Activated T-cell treated with anti-CD3 and anti-CD28 coated beads, Interleukin-2, amount 50 U/mL, for 4 hours (primary cell): ENCODE data around the gene POFUT2. TPM values are rescaled to one million over a fixed set of nuclear protein-coding genes. Genes with fewer than 3 reads are reported as not detected.
A peak's percentile ranks its signal among the peaks of the same experiment; 100 is the strongest.

ENCODE experiments used
- ATAC-seq, 2 donors: fragments of 200-7000 bp; cut with Tn5 transposase; one replicate each; pipeline ENCODE4 v1.10.0; 2021
- DNase-seq: peaks from one replicate; pipeline ENCODE4 v3.0.0-alpha.2; 2020
- H3K27me3 Mint-ChIP-seq: one replicate; pipeline ENCODE4 v1.8.0; 2021; ENCODE audit warnings: low read depth, mixed read lengths
- H3K36me3 Mint-ChIP-seq: one replicate; pipeline ENCODE4 v1.8.0; 2022; ENCODE audit warnings: mixed read lengths; ENCODE audit not compliant: insufficient read depth
- H3K4me1 Mint-ChIP-seq: one replicate; pipeline ENCODE4 v1.8.0; 2021; ENCODE audit warnings: low read depth, mixed read lengths
- H3K4me3 Mint-ChIP-seq: one replicate; pipeline ENCODE4 v1.8.0; 2021; ENCODE audit warnings: mild to moderate bottlenecking, moderate library complexity, mixed read lengths
- H3K9me3 Mint-ChIP-seq: one replicate; pipeline ENCODE4 v1.8.0; 2021; ENCODE audit warnings: mixed read lengths
- total RNA-seq, 3 donors: library from RNA; stranded (reverse); gene quantifications; one replicate each; pipeline ENCODE4 v1.2.1, GENCODE V29; 2021

The POFUT2 gene
- total RNA-seq, 3 donors from 2014 or later = 14.4 to 17.1 (median 15.1) TPM

DNA sequence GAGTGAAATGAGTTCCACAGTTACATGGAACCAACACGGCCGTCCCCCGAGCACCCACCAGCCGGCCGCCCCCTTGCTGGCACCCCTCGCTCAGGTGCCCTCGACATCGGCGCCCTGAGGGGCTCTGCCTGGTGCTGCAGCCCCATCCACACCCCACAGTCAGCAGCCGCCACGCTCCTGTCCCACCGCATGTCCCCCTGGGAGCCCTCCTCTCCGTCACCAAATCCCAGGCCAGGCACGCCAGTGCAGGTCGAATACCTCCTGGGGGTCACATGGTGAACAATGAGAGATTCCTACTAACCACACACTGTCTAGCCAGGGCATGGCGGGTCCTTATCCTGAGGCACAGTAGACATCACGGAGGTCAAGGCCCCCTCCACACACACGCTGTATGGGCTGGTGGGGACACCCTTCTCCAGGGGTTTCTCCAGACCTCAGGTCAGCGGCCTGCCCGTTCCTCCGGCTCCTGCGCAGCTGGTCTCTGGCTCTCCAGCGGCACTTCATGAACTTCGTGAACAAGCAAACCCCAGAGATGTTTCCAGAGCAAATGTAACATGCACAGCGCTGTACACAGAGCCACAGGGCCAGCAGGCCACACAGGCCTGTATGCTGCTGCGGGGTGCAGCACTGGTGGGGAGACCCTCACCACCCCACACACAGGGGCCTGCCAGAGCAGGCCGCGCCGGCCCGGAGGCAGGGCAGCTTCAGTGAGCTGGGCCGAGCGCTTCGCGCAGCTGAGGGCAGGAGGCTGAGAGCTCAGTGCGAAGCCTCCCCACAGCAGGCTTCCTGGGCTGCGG is 21.8 kb downstream of the POFUT2 start:
- H3K9me3 Mint-ChIP-seq = peaks cover 3% of the 10 kb centered on the region
- no peak for ATAC-seq

DNA sequence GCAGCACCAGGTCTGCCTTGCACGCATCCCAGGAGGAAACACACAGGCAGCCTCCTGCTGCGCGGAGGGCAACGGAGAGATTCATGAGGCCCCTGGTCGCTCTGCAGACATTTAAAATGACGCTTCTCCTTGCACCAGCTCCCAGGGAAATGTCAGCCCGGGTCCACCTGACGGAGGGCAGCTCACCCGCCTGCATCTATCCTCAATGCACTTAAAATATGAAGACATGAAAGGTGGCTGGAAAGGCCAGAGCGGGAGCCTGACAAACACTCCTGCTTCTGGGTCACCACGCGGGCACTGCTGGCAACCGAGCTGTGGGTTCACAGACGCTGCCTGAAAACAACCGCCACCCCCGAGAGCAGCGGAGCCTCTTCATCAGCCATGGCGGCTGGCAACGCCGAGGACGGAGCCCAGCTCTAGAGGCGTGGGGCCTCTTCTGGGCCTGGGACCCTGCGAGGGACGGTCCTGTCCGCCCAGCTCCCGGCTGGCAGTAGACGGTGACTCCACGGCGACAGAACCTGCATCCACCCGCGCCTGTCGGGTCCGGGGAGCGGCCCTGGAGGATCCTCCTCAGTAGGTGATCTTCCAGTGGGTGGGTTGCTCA is 22.7 kb downstream of the POFUT2 start:
- H3K27me3 Mint-ChIP-seq = no peaks in the 10 kb centered on the region
- H3K4me1 Mint-ChIP-seq = peaks cover 18% of the 10 kb centered on the region
- no peak for ATAC-seq
- peaks cover 18% of the 10 kb centered on the region for H3K36me3 Mint-ChIP-seq
- no peaks in the 10 kb centered on the region for H3K9me3 Mint-ChIP-seq
- H3K4me3 Mint-ChIP-seq = no peak overlapping the region
- DNase-seq = peak; percentile 3

More for the DNA sequence above, 21.8 kb downstream of the POFUT2 start:
- H3K4me1 Mint-ChIP-seq = peaks cover 18% of the 10 kb centered on the region
- peaks cover 18% of the 10 kb centered on the region for H3K36me3 Mint-ChIP-seq
- H3K27me3 Mint-ChIP-seq = no peaks in the 10 kb centered on the region
- no peak overlapping the region for H3K4me3 Mint-ChIP-seq
- no peak for DNase-seq

DNA sequence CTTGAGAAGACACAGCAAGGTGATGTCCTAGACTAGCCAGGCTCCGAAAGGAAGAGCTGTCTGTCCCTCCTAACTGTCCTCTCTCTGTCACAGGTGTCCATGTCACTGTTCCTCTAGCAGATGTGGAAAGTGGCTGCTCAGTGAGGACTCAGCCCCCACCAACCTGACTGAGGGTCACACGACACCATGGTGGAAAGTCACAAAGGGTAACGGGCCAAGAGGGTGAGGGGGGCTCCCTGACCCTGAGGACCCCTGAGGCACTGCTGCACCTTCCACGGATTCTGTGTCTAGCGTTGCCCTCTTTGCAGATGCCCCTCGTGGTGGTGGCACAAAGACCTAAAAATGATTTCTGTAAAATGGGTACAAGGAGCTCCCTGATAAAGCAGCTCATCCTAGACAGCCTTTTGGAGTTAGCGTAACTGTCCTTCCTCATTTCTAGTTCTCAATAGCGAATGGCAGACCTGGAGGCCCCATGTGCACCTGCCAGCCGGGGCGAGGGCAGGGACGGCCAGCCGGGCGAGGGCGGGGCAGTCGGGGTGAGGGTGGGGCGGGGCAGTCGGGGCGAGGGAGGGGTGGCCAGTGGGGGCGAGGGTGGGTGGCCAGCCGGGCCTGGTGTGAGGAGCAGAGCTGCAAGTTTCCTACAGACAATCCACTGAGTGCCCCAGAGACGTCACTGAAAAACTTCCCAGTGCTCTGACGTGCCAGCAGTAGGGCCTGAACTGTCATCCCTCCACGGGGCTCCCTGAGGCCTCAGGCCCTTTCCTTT is 23.4 kb downstream of the POFUT2 start:
- DNase-seq = peak; percentile 3
- no peak overlapping the region for H3K4me3 Mint-ChIP-seq
- H3K9me3 Mint-ChIP-seq = no peaks in the 10 kb centered on the region
- ATAC-seq = no peak
- peaks cover 18% of the 10 kb centered on the region for H3K4me1 Mint-ChIP-seq
- peaks cover 18% of the 10 kb centered on the region for H3K36me3 Mint-ChIP-seq
- H3K27me3 Mint-ChIP-seq = no peaks in the 10 kb centered on the region

DNA sequence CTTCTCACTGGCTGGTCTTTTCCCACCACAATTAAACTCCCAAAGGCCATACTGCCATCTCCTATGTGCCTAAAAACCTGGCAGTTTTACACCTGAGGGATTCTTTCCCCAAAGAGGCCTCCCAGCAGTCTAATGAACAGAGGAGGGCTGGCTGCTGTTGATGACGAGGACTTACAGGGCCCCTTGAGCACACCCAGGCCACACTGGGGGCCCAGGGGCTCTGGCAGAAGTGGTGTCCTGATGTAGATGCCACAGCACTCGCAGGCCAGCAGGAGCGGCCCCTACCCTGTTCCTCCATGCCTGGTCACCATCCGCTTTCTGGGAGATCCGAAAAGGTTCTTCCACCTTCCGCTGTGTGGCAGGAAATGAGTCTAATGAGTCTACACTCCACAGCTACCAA is 24.2 kb downstream of the POFUT2 start:
- no peaks in the 10 kb centered on the region for H3K27me3 Mint-ChIP-seq
- H3K36me3 Mint-ChIP-seq = peaks cover 18% of the 10 kb centered on the region
- DNase-seq (no peak), ATAC-seq (no peak)
- H3K4me3 Mint-ChIP-seq = no peak overlapping the region
- peaks cover 18% of the 10 kb centered on the region for H3K4me1 Mint-ChIP-seq
- no peaks in the 10 kb centered on the region for H3K9me3 Mint-ChIP-seq

DNA sequence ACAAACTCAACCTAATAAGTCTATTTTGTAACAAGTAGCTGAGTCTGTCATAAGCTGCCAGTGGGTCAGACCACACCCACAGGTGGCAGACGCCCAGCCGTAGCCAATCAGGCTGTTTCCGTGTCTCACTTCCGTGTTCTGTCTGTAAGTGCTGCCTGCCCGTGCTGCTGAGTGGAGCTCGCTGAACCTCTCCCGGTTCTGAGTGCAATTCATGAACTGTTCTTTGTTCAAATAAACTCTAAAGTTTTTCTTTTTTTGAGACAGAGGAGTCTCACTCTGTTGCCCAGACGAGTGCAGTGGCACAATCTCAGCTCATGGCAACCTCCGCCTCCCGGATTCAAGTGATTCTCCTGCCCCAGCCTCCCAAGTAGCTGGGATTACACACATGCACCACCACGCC is 25.1 kb downstream of the POFUT2 start:
- DNase-seq (no peak), ATAC-seq (no peak)
- H3K36me3 Mint-ChIP-seq = peaks cover 14% of the 10 kb centered on the region
- no peaks in the 10 kb centered on the region for H3K27me3 Mint-ChIP-seq
- H3K9me3 Mint-ChIP-seq = no peaks in the 10 kb centered on the region
- no peak overlapping the region for H3K4me3 Mint-ChIP-seq
- H3K4me1 Mint-ChIP-seq = peaks cover 18% of the 10 kb centered on the region

DNA sequence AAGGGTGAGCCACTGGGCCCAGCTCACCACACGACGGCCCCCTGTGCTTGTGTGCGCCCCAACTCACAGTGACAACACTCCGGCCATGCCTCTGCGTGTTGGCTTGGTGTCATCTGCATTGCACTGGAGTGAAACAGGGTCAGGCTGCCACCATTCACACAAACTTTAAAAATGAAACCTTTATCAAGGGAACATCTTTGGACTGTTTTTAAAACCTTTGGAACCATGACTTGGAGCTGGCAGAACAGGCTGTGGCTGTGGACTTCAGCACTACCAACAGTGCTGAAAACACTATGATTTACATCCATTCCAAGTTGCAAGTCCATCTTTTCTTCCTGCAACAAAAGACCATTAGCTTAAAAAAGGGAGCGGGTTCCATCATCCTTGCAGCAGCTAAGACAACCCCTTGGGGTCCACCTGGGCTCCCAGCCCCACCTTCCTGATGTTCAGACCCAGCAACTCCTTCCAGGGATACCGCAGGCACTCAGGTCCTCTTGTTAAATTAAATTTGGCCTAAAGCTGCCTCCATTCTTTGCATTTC is 25.6 kb downstream of the POFUT2 start:
- Mint-ChIP-seq H3K27me3 (no peaks in the 10 kb centered on the region), H3K36me3 (peaks cover 10% of the 10 kb centered on the region), H3K4me3 (no peak overlapping the region), H3K9me3 (no peaks in the 10 kb centered on the region), H3K4me1 (peaks cover 16% of the 10 kb centered on the region)
- DNase-seq (no peak), ATAC-seq (no peak)

DNA sequence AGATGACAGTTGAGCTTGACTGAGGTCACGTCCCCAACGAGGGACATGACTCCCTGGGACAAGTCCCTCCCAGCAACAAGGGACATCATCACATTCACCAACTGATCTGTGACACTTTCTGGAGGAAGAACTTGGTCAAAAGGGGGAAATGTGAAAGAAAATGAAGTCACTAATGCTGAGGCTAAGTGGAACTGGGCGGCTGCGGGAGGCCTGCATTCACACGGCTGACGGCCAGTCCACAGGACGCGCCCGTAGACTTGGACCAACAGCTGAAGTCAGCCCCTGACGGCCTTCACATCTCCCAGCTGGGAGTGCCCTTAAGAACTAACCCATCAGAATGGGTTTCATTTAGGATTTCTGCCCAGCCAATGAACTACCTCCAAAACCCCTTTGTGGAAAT is 26.6 kb downstream of the POFUT2 start:
- ATAC-seq = no peak
- peaks cover 8% of the 10 kb centered on the region for H3K36me3 Mint-ChIP-seq
- H3K9me3 Mint-ChIP-seq = no peaks in the 10 kb centered on the region
- peaks cover 6% of the 10 kb centered on the region for H3K4me1 Mint-ChIP-seq
- no peak for DNase-seq
- no peak overlapping the region for H3K4me3 Mint-ChIP-seq
- H3K27me3 Mint-ChIP-seq = peaks cover under 1% of the 10 kb centered on the region

DNA sequence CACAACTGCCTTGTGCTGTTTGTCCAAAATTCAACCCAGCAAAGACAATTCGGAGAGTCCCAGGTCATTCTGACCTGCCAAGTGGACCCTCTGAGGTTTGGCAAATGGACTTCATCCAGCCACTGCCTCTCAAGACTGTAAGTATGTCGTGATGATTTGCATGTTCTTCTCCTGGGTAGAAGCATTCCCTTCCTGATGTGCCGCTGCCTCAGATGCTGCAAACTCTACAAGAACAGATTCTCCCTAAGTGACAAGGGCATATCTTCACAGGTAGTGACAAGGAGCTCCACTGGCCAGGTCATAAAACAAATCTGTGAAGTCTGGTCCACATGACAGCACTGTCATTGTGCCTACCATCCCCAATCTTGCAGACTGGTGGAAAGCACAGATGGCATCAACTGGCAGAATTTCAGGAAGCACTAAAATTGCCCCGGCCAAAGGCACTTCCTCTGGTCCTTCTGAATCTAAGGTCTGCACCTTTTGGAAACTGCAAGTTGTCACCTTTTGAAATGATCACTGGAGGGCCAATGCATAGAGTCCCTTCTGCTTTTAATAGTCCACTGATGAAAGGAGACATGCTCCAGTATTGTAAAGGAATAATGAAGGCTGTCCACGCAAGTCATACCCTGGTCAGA is 27.4 kb downstream of the POFUT2 start:
- ATAC-seq (no peak), DNase-seq (no peak)
- no peaks in the 10 kb centered on the region for H3K9me3 Mint-ChIP-seq
- no peak overlapping the region for H3K4me3 Mint-ChIP-seq
- H3K4me1 Mint-ChIP-seq = peaks cover 3% of the 10 kb centered on the region
- H3K27me3 Mint-ChIP-seq = peaks cover 4% of the 10 kb centered on the region
- H3K36me3 Mint-ChIP-seq = peaks cover 5% of the 10 kb centered on the region

DNA sequence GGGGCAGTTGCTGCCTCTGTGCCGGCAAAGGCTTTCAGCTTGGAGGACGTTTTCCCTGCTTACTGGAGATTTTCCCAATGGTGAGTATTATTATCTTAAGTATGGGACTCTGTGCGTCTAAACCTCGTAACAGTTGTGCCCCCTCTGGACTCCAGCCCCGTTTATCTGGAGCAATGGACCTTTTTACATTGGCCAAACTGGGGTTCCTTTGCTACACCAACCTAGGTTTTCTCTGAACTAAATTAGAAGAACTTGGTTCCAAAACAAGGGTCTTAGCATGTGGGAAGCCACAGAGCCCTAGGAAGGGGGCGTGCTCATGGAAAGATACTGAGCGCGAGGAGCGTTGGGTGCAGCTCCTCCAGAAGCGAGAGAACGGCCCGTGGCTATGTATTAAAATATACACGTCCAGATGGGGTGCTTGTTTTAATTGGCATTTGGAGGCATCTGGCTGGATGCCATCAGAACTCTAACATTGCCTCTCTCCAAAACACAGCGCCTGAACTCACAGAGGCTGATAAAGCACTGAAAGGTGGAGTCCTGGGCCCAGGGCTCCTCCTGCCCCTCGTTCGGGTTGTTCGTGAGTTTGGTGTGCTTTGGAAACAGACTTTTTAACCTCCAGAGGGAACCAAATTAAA is 28.4 kb downstream of the POFUT2 start:
- Mint-ChIP-seq H3K36me3 (peaks cover 5% of the 10 kb centered on the region), H3K4me1 (peaks cover 3% of the 10 kb centered on the region), H3K4me3 (no peak overlapping the region), H3K27me3 (peaks cover 13% of the 10 kb centered on the region), H3K9me3 (no peaks in the 10 kb centered on the region)
- DNase-seq = no peak
- ATAC-seq = no peak

DNA sequence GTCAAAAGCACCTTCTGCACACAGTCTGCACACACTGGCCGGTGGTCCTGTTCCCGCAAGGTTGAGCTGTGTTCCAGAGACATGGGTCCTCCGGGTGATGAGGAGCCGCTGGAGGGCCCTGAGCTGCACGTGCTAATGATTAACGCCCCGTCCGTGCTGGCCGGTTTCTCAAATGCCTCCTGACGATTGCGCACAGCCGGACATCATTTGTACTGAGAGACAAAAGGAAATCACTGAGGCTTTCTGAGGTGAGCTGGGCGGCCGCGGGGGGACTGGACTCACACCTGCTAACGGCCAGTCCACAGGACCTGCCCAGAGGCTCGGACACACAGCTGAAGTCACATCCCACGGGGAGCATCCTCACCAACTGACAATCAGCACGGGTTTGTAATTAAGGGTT is 29.2 kb downstream of the POFUT2 start:
- DNase-seq (no peak), ATAC-seq (no peak)
- Mint-ChIP-seq H3K36me3 (no peaks in the 10 kb centered on the region), H3K27me3 (peaks cover 16% of the 10 kb centered on the region), H3K4me1 (peaks cover 3% of the 10 kb centered on the region), H3K4me3 (no peak overlapping the region), H3K9me3 (no peaks in the 10 kb centered on the region)

DNA sequence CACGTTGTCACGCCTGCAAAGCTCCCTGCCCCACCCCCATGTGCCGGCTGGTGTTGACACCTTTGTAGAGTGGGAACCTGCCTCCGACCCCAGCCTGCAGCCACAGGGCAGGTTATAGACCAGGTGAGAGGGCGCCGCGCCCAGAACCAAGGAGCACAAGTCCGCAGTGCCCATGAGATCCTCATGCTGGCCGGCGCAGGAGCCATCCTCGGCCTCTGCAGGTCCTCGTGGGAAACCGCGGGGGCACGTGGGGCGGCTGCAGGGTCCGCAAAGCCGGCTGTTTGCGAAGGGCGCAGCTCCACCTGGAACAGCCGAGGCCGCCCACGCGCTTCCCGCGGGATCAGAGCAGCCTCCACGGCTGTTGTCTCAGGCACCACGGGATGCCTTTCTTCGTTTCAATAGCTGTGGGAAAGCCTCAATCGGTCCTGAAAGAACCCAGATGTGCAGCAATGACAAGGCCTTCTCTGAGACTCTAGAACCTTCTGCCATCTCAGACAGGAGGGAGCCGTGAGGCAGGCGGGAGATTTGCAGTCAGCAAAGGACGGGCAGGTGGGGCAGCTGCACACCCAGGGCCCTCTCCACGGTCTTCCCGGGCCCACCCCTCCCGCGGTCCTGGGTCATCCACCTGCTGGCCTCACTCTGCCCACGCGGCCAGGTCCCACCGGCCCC is 29.9 kb downstream of the POFUT2 start:
- ATAC-seq = no peak
- Mint-ChIP-seq H3K27me3 (peaks cover 16% of the 10 kb centered on the region), H3K4me1 (peaks cover 3% of the 10 kb centered on the region), H3K36me3 (no peaks in the 10 kb centered on the region), H3K9me3 (no peaks in the 10 kb centered on the region), H3K4me3 (no peak overlapping the region)
- no peak for DNase-seq

DNA sequence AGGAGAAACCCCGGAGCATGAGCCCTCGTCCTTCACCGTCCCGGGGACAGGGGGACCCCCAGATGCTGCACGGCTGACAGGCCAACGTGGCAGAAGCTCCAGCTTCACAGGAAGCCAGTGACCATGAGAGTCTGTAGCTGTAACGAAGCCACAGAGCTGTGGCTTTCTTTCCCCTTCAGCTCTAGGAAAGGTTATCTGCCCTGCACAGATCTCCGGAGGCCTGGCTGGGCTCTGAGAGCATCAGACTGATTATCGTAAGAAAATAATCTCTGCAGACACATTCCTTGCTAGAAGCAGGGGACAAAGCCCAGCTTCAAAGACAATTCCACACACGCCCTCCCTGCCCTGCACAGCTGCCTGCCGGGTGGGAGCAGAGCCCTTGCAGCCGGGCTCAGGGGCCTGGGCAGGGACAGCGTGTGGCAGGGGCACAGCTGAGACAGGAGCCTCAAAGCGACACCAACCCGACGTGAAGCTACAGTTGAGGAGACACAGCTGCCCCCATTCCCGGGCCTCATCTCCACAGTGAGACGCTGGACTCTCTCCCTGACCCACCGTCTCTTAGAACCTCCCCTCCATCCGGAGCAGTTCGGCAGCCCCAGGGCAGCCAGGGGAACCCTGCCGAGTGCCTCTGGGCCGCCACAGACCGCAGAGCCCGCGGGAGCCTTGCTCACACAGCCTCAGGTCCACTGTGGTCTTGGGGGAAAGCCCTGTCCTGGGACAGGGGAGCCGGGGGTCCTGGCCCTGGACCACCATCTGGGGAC is 30.6 kb downstream of the POFUT2 start:
- peak in 1 of 2 donors; percentile 23 for ATAC-seq
- Mint-ChIP-seq H3K27me3 (peaks cover 16% of the 10 kb centered on the region), H3K36me3 (no peaks in the 10 kb centered on the region), H3K9me3 (no peaks in the 10 kb centered on the region), H3K4me3 (no peak overlapping the region), H3K4me1 (peaks cover 3% of the 10 kb centered on the region)
- DNase-seq = no peak
